ENCODE data around the gene RABL6.
"Not testable (repeated sequence)": the region's sequence is repeated elsewhere in the genome, so short reads cannot be mapped to it uniquely, and the experiment has no call there.

RABL6 gene

GRCh38 chr9:136867480-136867879 lies 59.7 kb downstream of the RABL6 start:
- no peak overlapping the region for H3K27ac ChIP-seq
- TF ChIP-seq CTCF (IDR thresholded peaks at IDR 0.05; ENCODE audit: low read depth, low read length, missing control alignments) = no peak
- no peaks in the 10 kb centered on the region for H3K27me3 ChIP-seq (replicated peaks)
- DNase-seq = no peak
- H3K36me3 ChIP-seq (replicated peaks) = peaks cover 12% of the 10 kb centered on the region
- no peak overlapping the region for H3K4me3 ChIP-seq (ENCODE audit: low read depth, low read length)
- in situ Hi-C loops (cut with HindIII; ENCODE audit: low pct_ligation_motif_present, low sequenced_read_pairs) = no loop called here

GRCh38 chr9:136867917-136868316 lies 60.2 kb downstream of the RABL6 start:
- Histone ChIP-seq H3K4me3 (ENCODE audit: low read depth, low read length) (no peak overlapping the region), H3K36me3 (replicated peaks) (peaks cover 8% of the 10 kb centered on the region), H3K27ac (no peak overlapping the region), H3K27me3 (replicated peaks) (no peaks in the 10 kb centered on the region)
- in situ Hi-C loops (cut with HindIII; ENCODE audit: low pct_ligation_motif_present, low sequenced_read_pairs) = no loop called here
- DNase-seq = no peak
- no peak for TF ChIP-seq CTCF (IDR thresholded peaks at IDR 0.05; ENCODE audit: low read depth, low read length, missing control alignments)

GRCh38 chr9:136868644-136869043 lies 60.9 kb downstream of the RABL6 start:
- Histone ChIP-seq H3K4me3 (ENCODE audit: low read depth, low read length) (no peak overlapping the region), H3K27ac (no peak overlapping the region), H3K27me3 (replicated peaks) (no peaks in the 10 kb centered on the region), H3K36me3 (replicated peaks) (peaks cover 3% of the 10 kb centered on the region)
- TF ChIP-seq CTCF (IDR thresholded peaks at IDR 0.05; ENCODE audit: low read depth, low read length, missing control alignments) = no peak
- DNase-seq = no peak
- in situ Hi-C loops (cut with HindIII; ENCODE audit: low pct_ligation_motif_present, low sequenced_read_pairs) = no loop called here

GRCh38 chr9:136869611-136870010 lies 61.9 kb downstream of the RABL6 start:
- in situ Hi-C loops (cut with HindIII; ENCODE audit: low pct_ligation_motif_present, low sequenced_read_pairs); H3K27me3 ChIP-seq (replicated peaks); H3K4me3 ChIP-seq (ENCODE audit: low read depth, low read length); H3K27ac ChIP-seq; DNase-seq; H3K36me3 ChIP-seq (replicated peaks): not testable (repeated sequence)

- H3K36me3 ChIP-seq (replicated peaks) = no peaks in the 10 kb centered on the region
- TF ChIP-seq CTCF (IDR thresholded peaks at IDR 0.05; ENCODE audit: low read depth, low read length, missing control alignments) = no peak
- no peaks in the 10 kb centered on the region for H3K27me3 ChIP-seq (replicated peaks)
- no peak overlapping the region for H3K4me3 ChIP-seq (ENCODE audit: low read depth, low read length)
- in situ Hi-C loops (cut with HindIII; ENCODE audit: low pct_ligation_motif_present, low sequenced_read_pairs) = no loop called here
- no peak overlapping the region for H3K27ac ChIP-seq
- no peak for DNase-seq
Observed at GRCh38 chr9:136875155-136875554, 67.4 kb downstream of the RABL6 start.

DNA sequence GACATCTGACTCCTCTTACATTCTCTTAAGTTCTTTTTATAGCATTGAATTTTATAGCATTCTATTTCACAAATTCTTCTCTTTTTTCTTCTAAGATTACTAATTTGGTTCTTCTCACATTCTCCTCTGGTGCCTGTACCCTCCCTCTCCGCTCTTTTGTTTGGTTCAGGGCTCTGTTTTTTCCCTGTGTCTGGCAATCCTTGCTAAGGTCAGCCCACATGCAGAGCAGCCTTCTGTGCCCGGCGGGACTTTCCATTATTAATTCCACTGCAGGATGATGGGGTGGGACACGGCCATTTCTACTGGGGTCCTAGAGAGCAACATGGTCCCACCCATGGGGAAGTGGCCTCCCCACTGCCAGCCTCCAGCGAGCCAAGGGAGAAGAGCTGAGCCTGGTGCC lies 68.7 kb downstream of the RABL6 start:
- H3K27me3 ChIP-seq (replicated peaks) = no peaks in the 10 kb centered on the region
- H3K27ac ChIP-seq = no peak overlapping the region
- no peaks in the 10 kb centered on the region for H3K36me3 ChIP-seq (replicated peaks)
- TF ChIP-seq CTCF (IDR thresholded peaks at IDR 0.05; ENCODE audit: low read depth, low read length, missing control alignments) = no peak
- H3K4me3 ChIP-seq (ENCODE audit: low read depth, low read length) = no peak overlapping the region
- DNase-seq = no peak
- in situ Hi-C loops (cut with HindIII; ENCODE audit: low pct_ligation_motif_present, low sequenced_read_pairs) = no loop called here
